ENCODE measurements around the gene POLN.
"Not testable (repeated sequence)": the region's sequence is repeated elsewhere in the genome, so short reads cannot be mapped to it uniquely, and the experiment has no call there.

Gene POLN

GRCh38 chr4:2165391-2165790, 76.5 kb downstream of the POLN start:
- no peak for DNase-seq

- no peak for DNase-seq
Observed at GRCh38 chr4:2163311-2163821, 78.6 kb downstream of the POLN start.

- not testable (repeated sequence) for DNase-seq
Observed at GRCh38 chr4:2161092-2161703, 80.7 kb downstream of the POLN start.

GRCh38 chr4:2159931-2160330, 82.0 kb downstream of the POLN start:
- DNase-seq, result no peak

GRCh38 chr4:2155246-2155645, 86.7 kb downstream of the POLN start:
- no peak for DNase-seq

GRCh38 chr4:2154215-2154740, 87.6 kb downstream of the POLN start:
- DNase-seq, result no peak

GRCh38 chr4:2151544-2151943, 90.4 kb downstream of the POLN start:
- DNase-seq, result no peak

GRCh38 chr4:2150076-2150475, 91.8 kb downstream of the POLN start:
- DNase-seq, result no peak

- DNase-seq, result no peak
Observed at GRCh38 chr4:2142630-2143427, 99.1 kb downstream of the POLN start.

- no peak for DNase-seq
Observed at GRCh38 chr4:2141762-2142451, 100.0 kb downstream of the POLN start.

- DNase-seq, result no peak
Observed at GRCh38 chr4:2141022-2141761, 100.7 kb downstream of the POLN start.

- no peak for DNase-seq
Observed at GRCh38 chr4:2138846-2139500, 102.9 kb downstream of the POLN start.

- DNase-seq, result no peak
Observed at GRCh38 chr4:2136726-2137125, 105.2 kb downstream of the POLN start.

- no peak for DNase-seq
Observed at GRCh38 chr4:2135083-2135482, 106.8 kb downstream of the POLN start.

GRCh38 chr4:2132438-2132837, 109.5 kb downstream of the POLN start:
- no peak for DNase-seq

GRCh38 chr4:2127609-2128332, 114.2 kb downstream of the POLN start:
- DNase-seq, result no peak

- DNase-seq, result no peak
Observed at GRCh38 chr4:2126309-2127043, 115.4 kb downstream of the POLN start.

- no peak for DNase-seq
Observed at GRCh38 chr4:2125831-2126230, 116.1 kb downstream of the POLN start.

- no peak for DNase-seq
Observed at GRCh38 chr4:2125023-2125422, 116.9 kb downstream of the POLN start.

- DNase-seq, result no peak
Observed at GRCh38 chr4:2116687-2117400, 125.1 kb downstream of the POLN start.
